ENCODE measurements around the gene PHPT1. TPM values are rescaled to one million over a fixed set of nuclear protein-coding genes. Genes with fewer than 3 reads are reported as not detected.

The PHPT1 gene
- total and polyA plus RNA-seq, 2 of the 13 experiments (the other 11 are each of a cell fraction or from before 2014, with no cell fraction given): 189 to 192 TPM

DNA sequence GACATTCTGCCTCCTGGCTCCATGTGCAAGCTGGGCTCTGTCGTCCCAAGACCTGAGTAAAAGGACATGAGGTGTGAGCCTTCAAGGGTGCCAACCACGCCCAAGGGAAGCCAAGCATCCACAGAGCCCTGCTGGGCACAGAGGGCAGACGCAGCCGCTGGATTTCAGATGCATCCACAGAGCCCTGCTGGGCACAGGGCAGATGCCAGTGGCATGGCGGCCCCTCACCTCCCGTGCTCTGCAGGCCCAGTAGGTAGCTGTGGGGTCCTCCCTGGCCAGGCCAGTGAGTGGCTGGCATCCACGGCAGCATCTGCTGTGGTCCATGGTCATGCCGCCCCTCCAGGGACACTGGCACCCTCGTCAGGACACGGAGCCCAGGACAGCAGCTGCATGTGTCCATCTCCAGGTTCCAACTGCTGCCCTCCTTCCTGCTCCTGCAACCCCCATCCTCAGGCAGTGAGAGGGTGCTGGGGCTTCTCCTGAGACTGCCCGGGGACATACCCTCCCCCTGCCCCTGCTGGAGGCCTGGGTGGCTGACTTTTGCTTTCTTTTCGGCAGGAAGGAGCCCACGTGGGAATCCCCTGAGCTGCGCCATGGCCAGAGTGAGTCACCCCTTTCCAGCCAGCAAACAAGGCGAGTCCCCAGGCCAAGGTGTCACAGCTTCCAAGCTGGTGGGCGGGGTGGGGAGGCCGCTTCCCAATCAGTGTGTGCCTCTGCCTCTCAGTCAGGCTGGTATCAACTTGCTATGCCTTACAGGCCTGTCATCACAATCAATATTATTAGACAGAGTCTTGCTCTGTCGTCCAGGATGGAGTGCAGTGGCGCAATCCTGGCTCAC lies 33.1 kb downstream of the PHPT1 start (continued):
- TF ChIP-seq, protein P1, sequence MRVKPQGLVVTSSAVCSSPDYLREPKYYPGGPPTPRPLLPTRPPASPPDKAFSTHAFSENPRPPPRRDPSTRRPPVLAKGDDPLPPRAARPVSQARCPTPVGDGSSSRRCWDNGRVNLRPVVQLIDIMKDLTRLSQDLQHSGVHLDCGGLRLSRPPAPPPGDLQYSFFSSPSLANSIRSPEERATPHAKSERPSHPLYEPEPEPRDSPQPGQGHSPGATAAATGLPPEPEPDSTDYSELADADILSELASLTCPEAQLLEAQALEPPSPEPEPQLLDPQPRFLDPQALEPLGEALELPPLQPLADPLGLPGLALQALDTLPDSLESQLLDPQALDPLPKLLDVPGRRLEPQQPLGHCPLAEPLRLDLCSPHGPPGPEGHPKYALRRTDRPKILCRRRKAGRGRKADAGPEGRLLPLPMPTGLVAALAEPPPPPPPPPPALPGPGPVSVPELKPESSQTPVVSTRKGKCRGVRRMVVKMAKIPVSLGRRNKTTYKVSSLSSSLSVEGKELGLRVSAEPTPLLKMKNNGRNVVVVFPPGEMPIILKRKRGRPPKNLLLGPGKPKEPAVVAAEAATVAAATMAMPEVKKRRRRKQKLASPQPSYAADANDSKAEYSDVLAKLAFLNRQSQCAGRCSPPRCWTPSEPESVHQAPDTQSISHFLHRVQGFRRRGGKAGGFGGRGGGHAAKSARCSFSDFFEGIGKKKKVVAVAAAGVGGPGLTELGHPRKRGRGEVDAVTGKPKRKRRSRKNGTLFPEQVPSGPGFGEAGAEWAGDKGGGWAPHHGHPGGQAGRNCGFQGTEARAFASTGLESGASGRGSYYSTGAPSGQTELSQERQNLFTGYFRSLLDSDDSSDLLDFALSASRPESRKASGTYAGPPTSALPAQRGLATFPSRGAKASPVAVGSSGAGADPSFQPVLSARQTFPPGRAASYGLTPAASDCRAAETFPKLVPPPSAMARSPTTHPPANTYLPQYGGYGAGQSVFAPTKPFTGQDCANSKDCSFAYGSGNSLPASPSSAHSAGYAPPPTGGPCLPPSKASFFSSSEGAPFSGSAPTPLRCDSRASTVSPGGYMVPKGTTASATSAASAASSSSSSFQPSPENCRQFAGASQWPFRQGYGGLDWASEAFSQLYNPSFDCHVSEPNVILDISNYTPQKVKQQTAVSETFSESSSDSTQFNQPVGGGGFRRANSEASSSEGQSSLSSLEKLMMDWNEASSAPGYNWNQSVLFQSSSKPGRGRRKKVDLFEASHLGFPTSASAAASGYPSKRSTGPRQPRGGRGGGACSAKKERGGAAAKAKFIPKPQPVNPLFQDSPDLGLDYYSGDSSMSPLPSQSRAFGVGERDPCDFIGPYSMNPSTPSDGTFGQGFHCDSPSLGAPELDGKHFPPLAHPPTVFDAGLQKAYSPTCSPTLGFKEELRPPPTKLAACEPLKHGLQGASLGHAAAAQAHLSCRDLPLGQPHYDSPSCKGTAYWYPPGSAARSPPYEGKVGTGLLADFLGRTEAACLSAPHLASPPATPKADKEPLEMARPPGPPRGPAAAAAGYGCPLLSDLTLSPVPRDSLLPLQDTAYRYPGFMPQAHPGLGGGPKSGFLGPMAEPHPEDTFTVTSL (CRISPR knock-in tag; IDR thresholded peaks at IDR 0.05; ENCODE audit: borderline replicate concordance): peak; percentile 83
- TF ChIP-seq ETV6 (CRISPR knock-in tag; conservative IDR thresholded peaks at IDR 0.05) (no peak), ZNF136 (CRISPR knock-in tag; IDR thresholded peaks at IDR 0.05; ENCODE audit: low read depth) (no peak), ZNF605 (CRISPR knock-in tag; IDR thresholded peaks at IDR 0.05) (no peak; the same call in none of the 2 replicates), ZNF703 (CRISPR knock-in tag; IDR thresholded peaks at IDR 0.05; ENCODE audit: borderline replicate concordance) (no peak), ZNF335 (CRISPR knock-in tag; IDR thresholded peaks at IDR 0.05) (peak; percentile 82)
- TF ChIP-seq, protein P2, sequence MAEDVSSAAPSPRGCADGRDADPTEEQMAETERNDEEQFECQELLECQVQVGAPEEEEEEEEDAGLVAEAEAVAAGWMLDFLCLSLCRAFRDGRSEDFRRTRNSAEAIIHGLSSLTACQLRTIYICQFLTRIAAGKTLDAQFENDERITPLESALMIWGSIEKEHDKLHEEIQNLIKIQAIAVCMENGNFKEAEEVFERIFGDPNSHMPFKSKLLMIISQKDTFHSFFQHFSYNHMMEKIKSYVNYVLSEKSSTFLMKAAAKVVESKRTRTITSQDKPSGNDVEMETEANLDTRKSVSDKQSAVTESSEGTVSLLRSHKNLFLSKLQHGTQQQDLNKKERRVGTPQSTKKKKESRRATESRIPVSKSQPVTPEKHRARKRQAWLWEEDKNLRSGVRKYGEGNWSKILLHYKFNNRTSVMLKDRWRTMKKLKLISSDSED (CRISPR knock-in tag; IDR thresholded peaks at IDR 0.05): no peak
- TF ChIP-seq, protein P3, sequence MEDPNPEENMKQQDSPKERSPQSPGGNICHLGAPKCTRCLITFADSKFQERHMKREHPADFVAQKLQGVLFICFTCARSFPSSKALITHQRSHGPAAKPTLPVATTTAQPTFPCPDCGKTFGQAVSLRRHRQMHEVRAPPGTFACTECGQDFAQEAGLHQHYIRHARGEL (CRISPR knock-in tag; IDR thresholded peaks at IDR 0.05): no peak
- TF ChIP-seq, protein P4, sequence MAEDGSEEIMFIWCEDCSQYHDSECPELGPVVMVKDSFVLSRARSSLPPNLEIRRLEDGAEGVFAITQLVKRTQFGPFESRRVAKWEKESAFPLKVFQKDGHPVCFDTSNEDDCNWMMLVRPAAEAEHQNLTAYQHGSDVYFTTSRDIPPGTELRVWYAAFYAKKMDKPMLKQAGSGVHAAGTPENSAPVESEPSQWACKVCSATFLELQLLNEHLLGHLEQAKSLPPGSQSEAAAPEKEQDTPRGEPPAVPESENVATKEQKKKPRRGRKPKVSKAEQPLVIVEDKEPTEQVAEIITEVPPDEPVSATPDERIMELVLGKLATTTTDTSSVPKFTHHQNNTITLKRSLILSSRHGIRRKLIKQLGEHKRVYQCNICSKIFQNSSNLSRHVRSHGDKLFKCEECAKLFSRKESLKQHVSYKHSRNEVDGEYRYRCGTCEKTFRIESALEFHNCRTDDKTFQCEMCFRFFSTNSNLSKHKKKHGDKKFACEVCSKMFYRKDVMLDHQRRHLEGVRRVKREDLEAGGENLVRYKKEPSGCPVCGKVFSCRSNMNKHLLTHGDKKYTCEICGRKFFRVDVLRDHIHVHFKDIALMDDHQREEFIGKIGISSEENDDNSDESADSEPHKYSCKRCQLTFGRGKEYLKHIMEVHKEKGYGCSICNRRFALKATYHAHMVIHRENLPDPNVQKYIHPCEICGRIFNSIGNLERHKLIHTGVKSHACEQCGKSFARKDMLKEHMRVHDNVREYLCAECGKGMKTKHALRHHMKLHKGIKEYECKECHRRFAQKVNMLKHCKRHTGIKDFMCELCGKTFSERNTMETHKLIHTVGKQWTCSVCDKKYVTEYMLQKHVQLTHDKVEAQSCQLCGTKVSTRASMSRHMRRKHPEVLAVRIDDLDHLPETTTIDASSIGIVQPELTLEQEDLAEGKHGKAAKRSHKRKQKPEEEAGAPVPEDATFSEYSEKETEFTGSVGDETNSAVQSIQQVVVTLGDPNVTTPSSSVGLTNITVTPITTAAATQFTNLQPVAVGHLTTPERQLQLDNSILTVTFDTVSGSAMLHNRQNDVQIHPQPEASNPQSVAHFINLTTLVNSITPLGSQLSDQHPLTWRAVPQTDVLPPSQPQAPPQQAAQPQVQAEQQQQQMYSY (CRISPR knock-in tag; IDR thresholded peaks at IDR 0.05): no peak
- TF ChIP-seq, protein P5, sequence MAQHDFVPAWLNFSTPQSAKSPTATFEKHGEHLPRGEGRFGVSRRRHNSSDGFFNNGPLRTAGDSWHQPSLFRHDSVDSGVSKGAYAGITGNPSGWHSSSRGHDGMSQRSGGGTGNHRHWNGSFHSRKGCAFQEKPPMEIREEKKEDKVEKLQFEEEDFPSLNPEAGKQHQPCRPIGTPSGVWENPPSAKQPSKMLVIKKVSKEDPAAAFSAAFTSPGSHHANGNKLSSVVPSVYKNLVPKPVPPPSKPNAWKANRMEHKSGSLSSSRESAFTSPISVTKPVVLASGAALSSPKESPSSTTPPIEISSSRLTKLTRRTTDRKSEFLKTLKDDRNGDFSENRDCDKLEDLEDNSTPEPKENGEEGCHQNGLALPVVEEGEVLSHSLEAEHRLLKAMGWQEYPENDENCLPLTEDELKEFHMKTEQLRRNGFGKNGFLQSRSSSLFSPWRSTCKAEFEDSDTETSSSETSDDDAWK (CRISPR knock-in tag; IDR thresholded peaks at IDR 0.05): no peak
- TF ChIP-seq, protein P6, sequence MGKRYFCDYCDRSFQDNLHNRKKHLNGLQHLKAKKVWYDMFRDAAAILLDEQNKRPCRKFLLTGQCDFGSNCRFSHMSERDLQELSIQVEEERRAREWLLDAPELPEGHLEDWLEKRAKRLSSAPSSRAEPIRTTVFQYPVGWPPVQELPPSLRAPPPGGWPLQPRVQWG (CRISPR knock-in tag; IDR thresholded peaks at IDR 0.05; ENCODE audit: borderline replicate concordance, low read depth): no peak
- TF ChIP-seq, protein P7, sequence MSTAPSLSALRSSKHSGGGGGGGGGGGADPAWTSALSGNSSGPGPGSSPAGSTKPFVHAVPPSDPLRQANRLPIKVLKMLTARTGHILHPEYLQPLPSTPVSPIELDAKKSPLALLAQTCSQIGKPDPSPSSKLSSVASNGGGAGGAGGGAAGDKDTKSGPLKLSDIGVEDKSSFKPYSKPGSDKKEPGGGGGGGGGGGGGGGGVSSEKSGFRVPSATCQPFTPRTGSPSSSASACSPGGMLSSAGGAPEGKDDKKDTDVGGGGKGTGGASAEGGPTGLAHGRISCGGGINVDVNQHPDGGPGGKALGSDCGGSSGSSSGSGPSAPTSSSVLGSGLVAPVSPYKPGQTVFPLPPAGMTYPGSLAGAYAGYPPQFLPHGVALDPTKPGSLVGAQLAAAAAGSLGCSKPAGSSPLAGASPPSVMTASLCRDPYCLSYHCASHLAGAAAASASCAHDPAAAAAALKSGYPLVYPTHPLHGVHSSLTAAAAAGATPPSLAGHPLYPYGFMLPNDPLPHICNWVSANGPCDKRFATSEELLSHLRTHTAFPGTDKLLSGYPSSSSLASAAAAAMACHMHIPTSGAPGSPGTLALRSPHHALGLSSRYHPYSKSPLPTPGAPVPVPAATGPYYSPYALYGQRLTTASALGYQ (CRISPR knock-in tag; IDR thresholded peaks at IDR 0.05): peak; percentile 57; the same call in 1 of the 2 replicates

Data from HepG2 (cell line).